ENCODE results near the gene LSM3.

Gene LSM3

DNA sequence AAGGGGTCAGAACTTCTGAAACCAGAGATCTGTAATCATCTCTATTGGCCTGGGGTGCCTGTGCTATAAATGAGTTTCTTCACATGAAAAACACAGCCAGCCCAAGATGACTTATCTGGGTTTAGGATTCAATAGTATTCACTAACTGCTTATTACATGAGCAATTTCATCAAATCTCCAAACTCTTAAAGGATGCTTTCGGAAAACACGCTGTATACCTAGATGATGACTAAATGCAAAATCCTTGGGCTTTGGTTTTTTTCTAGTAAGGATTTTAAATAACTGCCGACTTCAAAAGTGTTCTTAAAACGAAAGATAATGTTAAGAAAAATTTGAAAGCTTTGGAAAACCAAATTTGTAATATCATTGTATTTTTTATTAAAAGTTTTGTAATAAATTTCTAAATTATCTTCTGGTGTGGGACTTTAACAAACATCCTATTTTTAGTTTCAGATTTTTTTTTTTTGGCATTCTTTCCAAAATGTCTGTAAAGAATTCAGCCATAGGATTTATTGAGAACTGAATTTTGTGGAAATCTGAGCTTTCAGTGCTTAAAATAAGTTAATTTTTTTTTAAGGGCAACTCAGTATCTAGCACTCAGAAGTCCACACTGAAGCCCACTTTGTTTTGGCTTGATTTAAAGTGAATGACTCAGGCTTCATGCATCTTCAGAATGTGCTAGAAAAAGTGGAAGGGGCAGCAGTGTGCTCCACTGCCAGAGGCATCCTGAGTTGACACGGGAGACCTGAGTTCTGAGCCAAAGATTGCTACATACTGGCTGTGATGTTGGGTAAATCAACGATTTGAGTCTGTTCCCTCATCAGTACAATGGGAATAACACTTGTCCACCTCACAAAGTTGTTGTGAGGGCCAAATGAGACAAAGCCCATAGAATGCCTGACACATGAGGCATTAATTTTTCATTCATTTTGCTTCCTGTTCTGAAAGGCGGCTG lies 35.1 kb upstream of the LSM3 start:
- no peak for DNase-seq (ENCODE audit: low read depth)

DNA sequence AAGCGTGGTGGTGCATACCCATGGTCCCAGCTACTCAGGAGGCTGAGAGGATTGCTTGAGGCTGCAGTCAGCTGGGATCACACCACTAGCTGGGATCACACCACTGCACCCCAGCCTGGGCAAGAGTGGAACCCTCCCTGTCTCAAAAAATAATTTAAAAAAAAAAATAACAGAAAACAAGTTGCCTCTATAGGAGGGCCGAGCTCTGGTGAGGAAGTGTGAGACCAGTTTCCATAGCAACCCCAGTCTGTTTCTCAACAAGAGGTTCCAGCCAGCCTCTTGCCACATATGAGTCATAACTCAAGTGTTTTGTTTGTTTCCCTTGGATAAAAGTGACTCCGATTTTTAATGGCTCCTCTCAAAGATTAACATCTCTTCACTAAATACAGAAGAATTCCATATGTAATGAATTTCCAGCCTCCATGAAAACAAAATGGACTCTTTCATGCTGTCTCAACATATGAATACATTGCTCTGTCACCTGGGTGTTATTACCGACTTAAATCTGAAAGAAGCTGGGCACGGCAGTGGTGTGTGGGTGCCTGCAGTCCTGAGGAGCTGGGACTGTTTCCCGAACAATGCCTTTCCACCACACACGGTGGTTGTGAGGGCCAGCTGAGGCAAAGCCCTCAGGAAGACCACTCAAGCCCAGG lies 34.1 kb upstream of the LSM3 start:
- peak; percentile 51 for DNase-seq (ENCODE audit: low read depth)

DNA sequence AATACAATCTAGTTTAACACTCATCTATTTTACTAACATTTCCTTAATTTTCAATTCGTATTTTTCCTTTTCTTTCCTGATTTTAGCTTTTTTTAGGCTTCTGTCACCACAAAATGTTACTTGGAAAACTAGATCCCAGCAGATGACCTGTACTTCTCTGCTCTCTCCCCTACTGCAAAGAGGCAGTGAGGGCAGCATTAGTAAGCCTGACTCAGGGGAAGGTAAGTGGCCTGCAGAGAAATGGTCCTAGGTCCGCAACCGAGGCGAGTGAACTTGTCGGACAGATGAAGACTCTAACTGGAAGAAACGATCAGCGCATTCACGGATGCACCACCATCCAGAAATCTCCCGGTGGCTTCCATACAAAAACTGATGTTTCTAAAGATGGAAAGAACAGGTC lies 33.4 kb upstream of the LSM3 start:
- no peak for DNase-seq (ENCODE audit: low read depth)

DNA sequence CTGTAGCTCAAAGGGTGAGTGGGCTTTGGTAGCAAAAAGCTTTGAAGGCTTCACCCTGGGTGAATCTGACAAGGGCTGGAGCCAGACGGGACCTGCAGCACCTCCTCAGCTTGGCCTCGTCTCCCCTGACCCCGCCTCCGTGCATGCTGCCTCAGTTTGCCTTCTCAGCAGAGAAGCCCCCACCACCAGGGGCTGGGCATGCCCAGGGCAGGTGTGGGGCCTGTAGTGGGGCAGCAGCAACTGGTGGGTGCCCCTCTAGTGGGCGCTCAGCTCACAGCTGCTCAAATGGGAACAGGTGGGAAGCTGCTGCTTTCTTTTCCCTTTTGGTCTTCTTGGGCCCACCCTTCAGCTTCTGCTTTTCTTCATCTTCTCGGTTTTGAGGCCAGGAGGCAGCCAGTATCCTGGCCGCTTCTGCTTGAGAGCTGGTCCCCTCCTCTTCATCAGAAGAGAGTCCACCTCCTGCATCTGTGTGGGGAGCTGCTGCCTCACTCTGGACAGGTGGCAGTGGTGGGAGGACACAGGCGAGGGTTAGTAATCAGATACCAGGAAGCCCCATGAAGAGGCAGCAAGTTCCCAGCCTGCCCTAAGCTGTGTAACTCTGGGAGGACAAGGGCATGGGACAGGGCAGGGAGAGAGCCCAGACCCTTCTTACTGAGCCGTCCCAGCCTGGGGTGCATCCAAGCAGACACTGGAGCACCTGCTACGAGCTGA lies 32.8 kb upstream of the LSM3 start:
- no peak for DNase-seq (ENCODE audit: low read depth)

DNA sequence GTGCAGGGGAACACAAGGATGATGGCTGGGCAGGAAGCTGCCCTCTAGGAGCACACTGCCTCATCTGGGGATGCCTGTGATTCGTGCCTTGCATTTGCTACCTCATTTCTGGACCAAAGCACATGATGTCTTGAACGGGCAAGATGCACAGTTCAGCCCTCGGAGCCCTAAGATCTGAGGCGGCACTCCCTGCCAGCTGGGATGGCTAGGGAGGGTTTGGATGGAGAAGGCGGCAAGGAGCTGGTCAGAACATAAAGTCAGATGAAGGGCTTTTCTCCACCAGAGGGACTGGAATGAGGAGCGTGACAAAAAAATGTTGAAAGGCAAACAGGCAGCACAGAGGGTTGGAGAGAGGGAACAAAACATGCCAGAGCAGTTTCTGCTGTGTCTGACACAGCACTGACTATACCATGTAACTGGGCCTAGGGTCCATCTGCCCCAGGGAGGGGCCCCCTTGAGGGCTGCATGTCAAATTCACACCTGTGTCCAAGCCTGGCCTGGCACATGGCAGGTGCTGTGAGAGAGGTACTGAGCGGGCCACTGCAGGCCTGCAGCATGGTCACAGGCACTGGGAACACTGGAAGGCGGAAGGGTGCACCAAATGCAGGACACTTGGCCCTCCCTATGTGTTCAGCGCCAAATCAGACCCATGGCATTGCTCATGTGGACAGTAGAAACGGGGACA lies 32.1 kb upstream of the LSM3 start:
- no peak for DNase-seq (ENCODE audit: low read depth)

DNA sequence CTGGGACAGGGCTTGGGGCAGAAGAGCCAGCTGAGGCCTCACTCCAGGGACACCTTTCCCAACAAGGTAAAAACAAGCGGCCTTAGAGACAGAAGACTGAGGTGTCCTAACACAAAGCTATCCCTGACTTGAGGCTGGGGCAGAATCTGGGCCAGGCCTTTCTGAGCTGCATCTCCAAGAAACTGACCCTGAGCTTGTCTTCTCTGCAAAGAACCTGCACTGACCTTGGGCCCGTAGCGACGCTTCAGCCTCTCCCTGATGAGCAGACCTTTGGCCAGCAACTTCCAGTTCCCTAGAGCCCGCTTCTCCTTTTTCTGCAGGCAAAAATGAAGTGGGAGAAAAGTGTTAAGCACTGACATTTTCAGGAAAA lies 31.6 kb upstream of the LSM3 start:
- no peak for DNase-seq (ENCODE audit: low read depth)

DNA sequence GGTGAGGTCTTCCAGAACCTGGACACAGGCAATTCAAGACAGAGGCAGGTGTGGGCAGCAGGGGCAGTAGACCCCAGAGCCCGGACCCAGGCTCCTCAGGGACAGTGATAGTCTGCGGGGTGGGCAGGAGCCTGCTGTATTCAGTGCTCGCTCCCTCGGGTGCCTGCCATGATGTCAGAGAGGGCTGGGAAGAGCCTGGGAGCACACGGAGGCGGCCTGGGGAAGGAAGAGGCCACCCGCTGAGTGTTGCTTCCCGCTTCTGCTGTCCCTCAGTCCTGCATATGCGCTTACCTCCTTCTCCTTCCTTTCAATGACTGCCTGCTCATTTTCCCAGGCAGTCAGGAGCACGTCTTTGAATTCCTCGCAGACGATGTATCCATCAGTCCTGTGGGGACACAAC lies 31.0 kb upstream of the LSM3 start:
- no peak for DNase-seq (ENCODE audit: low read depth)

DNA sequence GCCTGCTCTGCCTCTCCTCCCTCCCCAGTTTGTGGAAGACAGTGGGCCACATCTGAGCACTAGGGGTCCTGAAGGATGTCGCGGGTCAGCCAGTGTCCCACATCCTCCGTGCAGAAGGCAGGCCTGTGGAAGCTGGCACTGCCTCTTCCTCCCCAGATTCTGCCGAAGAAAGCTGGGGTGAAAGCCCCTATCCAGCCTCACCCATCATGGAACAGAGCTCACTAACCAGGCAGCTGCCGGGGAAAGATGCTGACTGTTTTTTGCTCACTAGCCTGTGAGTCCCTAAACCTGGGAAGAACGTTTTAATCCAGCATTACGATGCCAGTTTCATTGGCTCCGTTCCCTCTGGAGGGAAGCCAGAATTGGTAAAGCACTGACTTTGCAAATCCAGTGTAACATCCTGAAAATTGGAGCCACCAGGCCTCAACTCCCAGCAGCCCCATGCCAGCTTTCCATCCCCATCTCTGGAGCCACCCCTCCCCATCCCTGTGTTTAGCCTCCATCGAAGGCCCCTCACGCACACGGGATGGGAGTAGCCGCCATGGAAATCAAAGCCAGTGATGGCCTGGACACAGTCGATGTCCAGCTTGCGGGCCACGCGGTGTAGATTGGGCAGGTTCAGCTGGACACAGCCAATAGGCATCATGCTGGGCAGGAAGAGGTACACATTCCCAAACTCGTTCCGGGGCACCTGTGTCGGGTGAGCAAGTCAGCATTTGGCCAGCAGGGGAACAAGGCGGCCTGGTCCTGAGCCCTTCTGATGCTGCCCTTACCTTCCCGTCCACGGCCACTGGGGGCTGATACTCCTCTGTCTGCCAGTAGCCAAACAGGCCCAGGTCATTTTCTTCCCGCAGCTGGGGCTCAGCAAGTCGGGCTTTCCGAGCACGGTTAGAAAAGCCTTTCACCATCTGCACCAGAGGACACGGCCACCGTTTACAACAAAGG lies 30.3 kb upstream of the LSM3 start:
- no peak for DNase-seq (ENCODE audit: low read depth)

DNA sequence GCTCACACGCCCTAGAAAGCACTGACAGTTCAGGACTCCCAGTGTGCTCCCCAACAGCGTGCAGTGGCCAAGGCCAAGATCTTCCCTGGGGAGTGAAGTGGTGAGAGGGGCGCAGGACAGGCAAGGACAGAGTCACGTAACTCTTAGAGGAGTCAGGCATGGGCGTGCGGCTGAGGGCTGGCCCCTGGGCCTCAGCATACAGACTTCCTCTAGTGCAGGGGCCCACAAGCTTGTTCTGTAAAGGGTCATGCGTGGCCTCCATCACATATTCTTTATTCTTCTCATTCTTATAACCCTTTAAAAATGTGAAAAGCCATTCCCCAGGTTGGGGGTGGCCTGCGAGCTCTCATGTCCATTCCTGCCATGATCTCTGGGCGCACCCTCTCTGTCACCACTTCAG lies 28.5 kb upstream of the LSM3 start:
- no peak for DNase-seq (ENCODE audit: low read depth)

DNA sequence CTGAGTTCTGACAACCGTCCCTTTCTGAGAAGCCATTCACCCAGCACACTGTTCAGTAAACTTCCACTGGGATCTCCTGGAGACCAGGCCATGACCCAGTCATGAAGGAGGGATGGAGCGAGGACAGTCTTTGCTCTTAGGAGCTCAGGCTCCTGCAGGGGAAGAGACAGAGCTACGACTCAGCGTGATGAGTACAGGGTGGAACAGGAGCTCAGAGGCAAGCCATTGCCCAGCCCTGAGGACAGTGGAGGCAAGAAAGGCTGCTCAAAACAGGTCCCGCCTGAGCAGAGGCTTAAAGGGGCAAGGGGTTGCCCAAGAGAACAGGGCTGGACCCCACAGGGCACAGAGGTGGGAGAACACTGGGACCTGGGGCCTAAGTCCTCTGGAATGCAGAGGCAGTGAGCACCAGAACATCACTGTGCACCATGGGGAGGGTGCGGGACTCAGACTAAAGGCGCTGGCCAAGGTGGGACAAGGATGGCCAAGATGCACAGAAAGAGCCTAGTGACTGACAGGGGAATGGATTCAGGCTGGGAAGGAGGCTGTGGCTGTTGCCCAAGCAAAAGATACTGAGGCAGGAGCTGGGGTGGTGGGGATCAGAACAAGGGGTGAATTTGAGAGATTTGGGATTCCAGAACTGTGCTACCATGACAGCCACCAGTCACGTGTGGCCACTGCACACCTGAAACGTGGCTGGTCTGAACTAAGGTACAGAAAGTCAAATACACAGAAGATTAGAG lies 28.0 kb upstream of the LSM3 start:
- DNase-seq (ENCODE audit: low read depth) = no peak

DNA sequence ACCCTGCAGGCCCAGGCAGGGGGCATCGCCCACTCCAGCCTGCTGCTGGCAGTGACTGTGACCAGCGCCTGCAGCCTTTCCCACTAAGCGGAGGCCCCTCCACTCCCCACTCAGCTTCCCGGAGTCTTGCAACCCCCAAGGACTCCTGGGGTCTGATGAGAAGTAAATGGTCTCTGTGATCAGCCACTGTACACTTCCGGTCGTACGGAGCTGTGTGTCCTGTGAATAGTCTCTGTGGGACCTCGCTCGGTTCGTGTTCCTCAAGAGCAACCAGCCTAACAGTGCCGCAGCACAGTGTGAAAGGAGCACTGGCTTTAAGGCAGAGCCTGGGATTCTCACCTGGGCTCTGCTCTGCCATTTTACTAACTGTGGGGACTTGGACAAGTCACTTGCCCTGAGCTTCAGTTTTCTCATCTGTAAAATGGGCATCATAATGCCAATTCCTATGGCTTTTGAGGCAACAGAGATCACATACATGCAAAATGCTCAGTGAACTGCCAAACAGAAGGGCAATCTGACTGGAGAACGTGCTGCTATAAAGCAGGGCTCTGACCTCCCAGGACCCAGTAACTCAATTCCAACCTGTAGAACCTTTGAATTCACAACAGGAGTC lies 27.0 kb upstream of the LSM3 start:
- no peak for DNase-seq (ENCODE audit: low read depth)

DNA sequence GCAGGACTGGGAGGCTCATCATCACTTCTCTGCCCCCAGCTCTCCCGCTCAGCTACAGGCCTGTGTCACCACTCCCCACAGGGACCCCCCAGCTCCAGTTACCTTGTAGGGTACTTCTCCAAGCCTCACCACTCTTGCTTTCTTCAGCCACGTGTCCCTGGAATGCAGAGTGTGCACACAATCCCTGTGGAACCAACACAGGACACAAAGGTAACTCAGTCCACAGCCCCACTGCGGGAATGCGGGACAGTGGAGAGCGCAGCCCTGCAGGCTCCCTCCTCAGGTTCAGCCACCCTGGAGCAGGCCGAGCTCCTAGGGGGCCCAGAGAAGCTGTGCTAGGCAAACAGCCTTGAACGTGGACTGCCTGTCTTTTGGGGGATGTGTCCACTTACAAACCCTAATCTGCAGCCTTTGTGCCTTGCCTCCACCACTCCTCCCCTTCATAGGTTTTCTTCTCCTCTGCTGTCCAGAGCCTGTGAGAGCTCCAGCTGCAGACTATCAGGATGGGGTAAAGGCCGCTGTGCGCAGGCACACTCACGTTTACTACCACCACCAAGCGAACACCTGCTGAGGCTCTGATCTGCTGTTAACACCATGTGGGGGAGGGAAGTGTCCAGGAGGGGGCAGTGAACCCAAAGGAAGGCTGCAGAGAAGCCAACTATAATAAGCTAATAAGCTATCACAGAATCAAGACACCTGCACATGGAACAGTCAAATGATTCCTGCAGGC lies 26.2 kb upstream of the LSM3 start:
- DNase-seq (ENCODE audit: low read depth) = no peak

DNA sequence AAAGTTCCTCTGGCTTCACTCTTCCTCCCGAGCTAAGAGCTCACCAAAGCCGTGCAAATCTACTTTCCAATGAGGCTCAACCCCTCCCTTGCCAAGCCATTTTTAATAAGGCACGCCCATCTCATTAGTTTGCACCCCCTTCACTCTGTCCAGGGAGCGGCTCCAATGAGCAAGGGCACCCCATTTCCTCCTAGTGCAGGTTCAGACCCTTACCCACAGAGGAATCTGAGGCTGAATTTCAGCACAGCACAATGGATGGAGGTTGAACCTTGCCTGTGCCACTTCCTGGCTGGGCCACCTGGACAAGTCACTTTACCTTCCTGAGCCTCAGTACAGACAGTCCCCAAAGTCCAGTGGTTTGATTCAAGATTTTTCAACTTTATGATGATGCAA lies 25.7 kb upstream of the LSM3 start:
- DNase-seq (ENCODE audit: low read depth) = no peak

DNA sequence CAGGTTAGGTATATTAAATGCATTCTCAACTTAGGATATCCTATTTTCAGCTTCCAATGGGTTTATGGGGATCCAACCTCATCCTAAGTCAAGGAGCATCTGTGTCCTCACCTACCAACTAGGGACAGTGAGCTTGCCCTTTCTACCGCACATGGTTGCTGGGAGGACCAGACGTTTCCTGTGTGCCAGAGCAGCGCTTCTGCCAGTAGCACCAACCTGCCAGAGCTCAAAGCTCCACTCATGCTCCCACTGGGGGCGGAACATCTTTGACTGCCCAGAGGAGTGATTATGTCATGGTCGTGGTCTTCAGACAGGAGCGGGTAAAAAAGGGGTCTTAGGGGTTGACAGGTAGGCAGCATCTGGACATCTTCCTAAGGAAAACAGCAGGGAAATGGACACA lies 25.0 kb upstream of the LSM3 start:
- no peak for DNase-seq (ENCODE audit: low read depth)

DNA sequence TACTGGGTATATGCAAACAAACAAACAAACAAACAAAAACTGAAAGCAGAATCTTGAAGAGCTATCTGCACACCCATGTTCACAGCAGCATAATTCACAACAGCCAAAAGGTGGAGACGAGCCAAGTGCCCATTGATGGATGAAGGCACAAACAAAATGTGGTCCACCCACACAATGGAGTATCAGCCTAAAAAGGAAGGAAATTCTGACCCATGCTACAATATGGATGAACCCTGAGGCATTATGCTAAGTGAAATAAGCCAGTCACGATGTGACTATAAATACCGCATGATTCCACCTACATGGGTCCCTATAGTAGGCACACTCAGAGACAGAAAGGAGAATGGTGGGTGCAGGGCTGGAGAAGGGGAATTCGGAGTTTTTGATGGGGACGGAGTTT lies 24.3 kb upstream of the LSM3 start:
- no peak for DNase-seq (ENCODE audit: low read depth)

DNA sequence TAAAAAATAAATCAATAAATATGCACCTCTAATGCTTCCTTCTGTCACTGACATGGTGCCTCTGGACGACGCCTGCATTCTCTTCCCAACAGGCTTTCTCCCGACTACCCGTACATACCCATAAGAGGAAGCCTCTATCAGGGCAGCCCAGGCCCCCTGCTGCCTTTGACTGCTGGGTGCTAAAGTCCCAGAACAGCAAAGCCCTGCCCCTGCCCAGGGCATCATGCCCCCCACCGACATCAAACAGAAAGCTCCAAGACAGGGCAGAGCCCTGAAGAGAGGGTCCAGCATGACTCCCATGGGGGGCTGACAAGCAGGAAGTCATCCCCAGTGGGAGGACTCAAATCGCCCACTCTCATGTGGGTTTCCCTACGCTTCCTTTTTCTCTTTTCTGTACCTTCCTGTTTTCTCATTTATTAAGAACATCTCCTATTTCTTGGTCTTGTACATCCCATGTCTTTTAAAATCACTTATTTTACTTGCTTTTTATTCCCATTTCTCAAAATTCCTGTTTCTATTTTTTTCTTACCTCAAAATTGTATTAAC lies 23.6 kb upstream of the LSM3 start:
- no peak for DNase-seq (ENCODE audit: low read depth)

DNA sequence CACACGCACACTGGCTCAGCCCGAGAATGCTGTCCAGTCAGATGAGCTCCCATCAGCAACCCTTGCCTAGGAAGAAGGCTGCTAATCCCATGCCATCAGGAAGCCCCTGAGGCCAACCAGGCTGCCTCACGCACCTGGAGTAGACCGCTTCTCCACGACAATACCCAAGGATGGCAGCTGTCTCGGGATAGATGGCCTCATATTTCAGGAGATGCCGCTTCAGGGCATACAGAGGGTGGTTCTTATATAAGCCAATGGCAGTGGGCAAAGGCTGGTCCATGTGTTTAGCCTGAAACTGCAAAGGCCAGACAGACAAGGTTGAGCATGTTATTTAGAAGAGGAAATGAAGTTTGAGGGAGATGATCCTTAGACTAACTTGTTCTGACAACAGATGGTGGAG lies 22.4 kb upstream of the LSM3 start:
- DNase-seq (ENCODE audit: low read depth) = no peak

DNA sequence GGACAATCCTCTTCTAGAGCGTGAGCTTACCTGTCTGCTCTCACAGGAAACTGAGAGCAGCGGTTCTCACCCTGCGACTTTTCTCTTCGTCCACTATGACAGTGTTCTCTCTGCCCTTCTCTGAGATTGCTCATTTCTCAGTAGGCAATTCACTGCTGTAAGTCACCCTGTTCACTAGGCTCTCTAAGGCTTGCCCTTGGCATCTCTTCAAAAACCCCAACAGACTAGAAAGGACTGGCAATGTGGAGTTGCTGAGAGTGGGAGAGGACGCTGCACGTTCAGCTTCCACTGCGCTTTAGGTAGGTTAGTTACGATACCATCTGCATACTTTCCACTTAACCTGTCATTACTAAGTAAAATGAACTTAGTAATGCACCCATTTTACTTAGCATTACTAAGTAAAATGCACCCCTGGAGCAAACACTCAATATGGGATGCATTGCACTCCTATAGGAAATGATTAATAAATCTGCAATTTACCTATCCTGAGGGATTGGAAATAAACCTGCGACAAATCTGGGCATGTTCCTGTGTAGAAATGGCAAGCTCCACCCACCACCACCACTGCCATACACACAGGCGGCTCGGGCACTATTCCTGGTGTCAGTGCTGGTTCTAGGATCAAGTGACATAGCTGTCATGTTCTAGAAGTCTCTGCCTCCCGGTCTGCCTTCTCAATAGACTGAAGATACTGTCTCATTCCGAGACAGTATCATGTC lies 21.6 kb upstream of the LSM3 start:
- DNase-seq (ENCODE audit: low read depth) = no peak

DNA sequence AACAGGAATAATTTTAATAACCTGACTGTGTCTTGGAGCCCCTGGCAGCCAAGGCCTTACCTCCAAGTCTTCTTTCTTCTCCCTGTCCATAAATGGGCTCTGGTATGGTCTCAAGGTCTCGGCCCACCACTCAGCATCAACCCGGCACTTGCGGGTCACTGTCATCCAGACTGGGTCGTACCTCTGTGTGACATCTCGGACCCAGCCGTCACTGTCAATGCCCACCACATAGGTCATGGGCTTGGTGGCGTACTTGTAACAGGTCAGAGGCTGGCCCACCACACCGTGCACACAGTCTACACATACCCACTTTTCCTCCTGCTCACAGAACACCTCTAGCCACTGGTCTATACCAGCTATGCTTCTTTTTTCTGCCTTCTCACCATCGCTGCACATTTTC lies 20.7 kb upstream of the LSM3 start:
- no peak for DNase-seq (ENCODE audit: low read depth)
